ENCODE measurements around the gene RIT2. TPM values are rescaled to one million over a fixed set of nuclear protein-coding genes. Genes with fewer than 3 reads are reported as not detected.
A peak's percentile ranks its signal among the peaks of the same experiment; 100 is the strongest.

Gene RIT2
- total RNA-seq, 1 donor from 2014 or later: not detected

- H3K9me3 Mint-ChIP-seq: no peaks in the 10 kb centered on the region
- no peaks in the 10 kb centered on the region for H3K36me3 Mint-ChIP-seq
- no peak for DNase-seq (ENCODE audit: low spot score in 2 of 2, unreplicated experiment in 2 of 2)
- H3K4me1 Mint-ChIP-seq: peaks cover 6% of the 10 kb centered on the region
- no peak overlapping the region for H3K27ac Mint-ChIP-seq
- TF ChIP-seq, protein P1, sequence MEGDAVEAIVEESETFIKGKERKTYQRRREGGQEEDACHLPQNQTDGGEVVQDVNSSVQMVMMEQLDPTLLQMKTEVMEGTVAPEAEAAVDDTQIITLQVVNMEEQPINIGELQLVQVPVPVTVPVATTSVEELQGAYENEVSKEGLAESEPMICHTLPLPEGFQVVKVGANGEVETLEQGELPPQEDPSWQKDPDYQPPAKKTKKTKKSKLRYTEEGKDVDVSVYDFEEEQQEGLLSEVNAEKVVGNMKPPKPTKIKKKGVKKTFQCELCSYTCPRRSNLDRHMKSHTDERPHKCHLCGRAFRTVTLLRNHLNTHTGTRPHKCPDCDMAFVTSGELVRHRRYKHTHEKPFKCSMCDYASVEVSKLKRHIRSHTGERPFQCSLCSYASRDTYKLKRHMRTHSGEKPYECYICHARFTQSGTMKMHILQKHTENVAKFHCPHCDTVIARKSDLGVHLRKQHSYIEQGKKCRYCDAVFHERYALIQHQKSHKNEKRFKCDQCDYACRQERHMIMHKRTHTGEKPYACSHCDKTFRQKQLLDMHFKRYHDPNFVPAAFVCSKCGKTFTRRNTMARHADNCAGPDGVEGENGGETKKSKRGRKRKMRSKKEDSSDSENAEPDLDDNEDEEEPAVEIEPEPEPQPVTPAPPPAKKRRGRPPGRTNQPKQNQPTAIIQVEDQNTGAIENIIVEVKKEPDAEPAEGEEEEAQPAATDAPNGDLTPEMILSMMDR (IDR thresholded peaks at IDR 0.05; ENCODE audit: unreplicated experiment): no peak
- H3K4me3 Mint-ChIP-seq: no peak overlapping the region
- H3K27me3 Mint-ChIP-seq (ENCODE audit: low read depth): no peaks in the 10 kb centered on the region
These were observed 254.2 kb downstream of the RIT2 start for GRCh38 chr18:42861271-42861670.

DNA sequence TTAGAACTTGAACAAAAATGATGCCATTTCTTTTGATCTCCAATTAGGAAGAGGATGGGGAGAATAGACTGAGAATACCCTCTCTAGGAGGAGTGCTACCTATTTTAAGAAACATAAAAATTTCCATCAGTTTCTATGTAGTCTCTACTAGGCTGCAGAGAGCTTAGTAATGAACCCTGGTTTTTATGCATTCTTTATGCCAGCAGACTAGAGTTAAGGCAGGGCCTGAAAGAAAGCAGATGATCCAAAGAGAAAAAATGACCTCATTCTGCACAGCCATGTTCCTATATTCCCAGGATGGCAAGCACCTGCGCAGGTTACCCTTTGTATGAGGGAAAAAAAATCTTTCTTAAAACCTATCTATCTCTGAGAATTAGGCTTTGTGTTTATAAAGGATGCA, 254.9 kb downstream of the RIT2 start:
- no peaks in the 10 kb centered on the region for H3K27me3 Mint-ChIP-seq (ENCODE audit: low read depth)
- H3K4me3 Mint-ChIP-seq: no peak overlapping the region
- no peak for DNase-seq (ENCODE audit: low spot score in 2 of 2, unreplicated experiment in 2 of 2)
- H3K36me3 Mint-ChIP-seq: no peaks in the 10 kb centered on the region
- no peaks in the 10 kb centered on the region for H3K9me3 Mint-ChIP-seq
- H3K27ac Mint-ChIP-seq: no peak overlapping the region
- TF ChIP-seq, protein P1 (IDR thresholded peaks at IDR 0.05; ENCODE audit: unreplicated experiment): no peak
- peaks cover 6% of the 10 kb centered on the region for H3K4me1 Mint-ChIP-seq

- Mint-ChIP-seq H3K4me3 (no peak overlapping the region), H3K27me3 (ENCODE audit: low read depth) (no peaks in the 10 kb centered on the region), H3K27ac (no peak overlapping the region)
These were observed 255.5 kb downstream of the RIT2 start for GRCh38 chr18:42860011-42860410.

DNA sequence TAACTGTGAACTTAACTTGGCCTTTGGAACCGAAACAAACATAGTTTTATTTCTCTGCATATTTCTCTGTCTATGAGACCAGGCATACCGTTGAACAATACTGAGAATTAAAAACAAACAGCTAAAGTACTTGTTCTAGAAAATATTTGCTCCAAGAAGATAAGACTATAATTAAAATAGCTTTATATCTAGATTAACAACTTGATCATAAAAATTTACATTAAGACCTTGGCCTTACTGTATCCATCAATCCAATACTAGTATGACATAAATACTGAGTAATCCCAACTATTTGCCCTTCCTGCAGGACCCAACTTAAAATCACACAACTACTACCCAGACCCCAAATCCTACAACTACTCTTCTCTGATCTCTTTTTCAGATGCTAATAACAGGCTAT, 260.9 kb downstream of the RIT2 start:
- Mint-ChIP-seq H3K27me3 (ENCODE audit: low read depth) (no peaks in the 10 kb centered on the region), H3K36me3 (no peaks in the 10 kb centered on the region), H3K9me3 (no peaks in the 10 kb centered on the region), H3K4me3 (no peak overlapping the region), H3K27ac (peak overlapping the region; percentile 21), H3K4me1 (peaks cover 29% of the 10 kb centered on the region)
- TF ChIP-seq, protein P1 (IDR thresholded peaks at IDR 0.05; ENCODE audit: unreplicated experiment): no peak
- DNase-seq (ENCODE audit: low spot score in 2 of 2, unreplicated experiment in 2 of 2): no peak

More at GRCh38 chr18:42860011-42860410, 255.5 kb downstream of the RIT2 start:
- no peak for DNase-seq (ENCODE audit: low spot score in 2 of 2, unreplicated experiment in 2 of 2)
- TF ChIP-seq, protein P1 (IDR thresholded peaks at IDR 0.05; ENCODE audit: unreplicated experiment): no peak
- Mint-ChIP-seq H3K4me1 (peaks cover 9% of the 10 kb centered on the region), H3K36me3 (no peaks in the 10 kb centered on the region), H3K9me3 (no peaks in the 10 kb centered on the region)

GRCh38 chr18:42850174-42851083, 265.1 kb downstream of the RIT2 start:
- H3K36me3 Mint-ChIP-seq: no peaks in the 10 kb centered on the region
- TF ChIP-seq, protein P1 (IDR thresholded peaks at IDR 0.05; ENCODE audit: unreplicated experiment): no peak
- no peak overlapping the region for H3K27ac Mint-ChIP-seq
- H3K4me1 Mint-ChIP-seq: peaks cover 31% of the 10 kb centered on the region
- H3K4me3 Mint-ChIP-seq: no peak overlapping the region
- DNase-seq (ENCODE audit: low spot score in 2 of 2, unreplicated experiment in 2 of 2): no peak
- no peaks in the 10 kb centered on the region for H3K27me3 Mint-ChIP-seq (ENCODE audit: low read depth)
- peaks cover 7% of the 10 kb centered on the region for H3K9me3 Mint-ChIP-seq

All from mesothelial cell of epicardium (in vitro differentiated cells).